Glutamatergic neuron (in vitro differentiated cells): ENCODE measurements around the gene APIP. TPM values are rescaled to one million over a fixed set of nuclear protein-coding genes. Genes with fewer than 3 reads are reported as not detected.

ENCODE experiments used
- DNase-seq: peaks from one replicate; pipeline ENCODE4 v3.0.0; 2022
- H3K27ac Mint-ChIP-seq: one replicate; pipeline ENCODE4 v1.8.0; 2020; ENCODE audit warnings: mild to moderate bottlenecking, mixed read lengths, inconsistent platforms; ENCODE audit not compliant: unreplicated experiment
- H3K27me3 Mint-ChIP-seq: one replicate; pipeline ENCODE4 v1.8.0; 2020; ENCODE audit warnings: mild to moderate bottlenecking, moderate library complexity, mixed read lengths, inconsistent platforms; ENCODE audit not compliant: unreplicated experiment
- H3K36me3 Mint-ChIP-seq: one replicate; pipeline ENCODE4 v1.8.0; 2020; ENCODE audit warnings: mild to moderate bottlenecking, mixed read lengths, inconsistent platforms; ENCODE audit not compliant: unreplicated experiment
- H3K4me1 Mint-ChIP-seq: one replicate; pipeline ENCODE4 v1.8.0; 2020; ENCODE audit warnings: mild to moderate bottlenecking, low read depth, mixed read lengths, inconsistent platforms; ENCODE audit not compliant: unreplicated experiment
- H3K4me3 Mint-ChIP-seq: one replicate; pipeline ENCODE4 v1.8.0; 2020; ENCODE audit warnings: mild to moderate bottlenecking, mixed read lengths, inconsistent platforms; ENCODE audit not compliant: unreplicated experiment
- H3K9me3 Mint-ChIP-seq: one replicate; pipeline ENCODE4 v1.8.0; 2020; ENCODE audit warnings: mild to moderate bottlenecking, moderate library complexity, mixed read lengths, inconsistent platforms; ENCODE audit not compliant: unreplicated experiment
- CTCF ChIP-seq: fragments of 200-600 bp; sonication (generic); IDR thresholded peaks from one replicate; pipeline ENCODE4 v1.5.0; 2021; ENCODE audit not compliant: partially characterized antibody, unreplicated experiment
- total RNA-seq: library from RNA; stranded (reverse); fragmentation: NEBNext Ultra II Directional; extraction: Animal tissue kit (Norgen Biotek cat#: 25700); gene quantifications from one replicate; pipeline ENCODE4 v1.2.1, GENCODE V29; 2021; ENCODE audit not compliant: unreplicated experiment

APIP gene
- total RNA-seq, 1 donor from 2014 or later, result 20.9 TPM

GRCh38 chr11:34860034-34860433 is 56.1 kb downstream of the APIP start:
- DNase-seq, result no peak
- no peak overlapping the region for H3K27ac Mint-ChIP-seq
- no peaks in the 10 kb centered on the region for H3K9me3 Mint-ChIP-seq
- no peak overlapping the region for H3K4me3 Mint-ChIP-seq
- TF ChIP-seq CTCF, result no peak
- no peaks in the 10 kb centered on the region for H3K27me3 Mint-ChIP-seq
- H3K4me1 Mint-ChIP-seq, result no peaks in the 10 kb centered on the region
- H3K36me3 Mint-ChIP-seq, result no peaks in the 10 kb centered on the region

- no peak for TF ChIP-seq CTCF
- Mint-ChIP-seq H3K4me1 (no peaks in the 10 kb centered on the region), H3K36me3 (no peaks in the 10 kb centered on the region), H3K9me3 (no peaks in the 10 kb centered on the region), H3K4me3 (no peak overlapping the region), H3K27me3 (no peaks in the 10 kb centered on the region), H3K27ac (no peak overlapping the region)
- DNase-seq, result no peak
Observed at GRCh38 chr11:34859496-34859895, 56.7 kb downstream of the APIP start.

GRCh38 chr11:34857463-34857862 is 58.7 kb downstream of the APIP start:
- Mint-ChIP-seq H3K4me1 (no peaks in the 10 kb centered on the region), H3K36me3 (no peaks in the 10 kb centered on the region), H3K27ac (no peak overlapping the region)

GRCh38 chr11:34856251-34856650 is 59.9 kb downstream of the APIP start:
- H3K36me3 Mint-ChIP-seq, result peaks cover 7% of the 10 kb centered on the region
- no peaks in the 10 kb centered on the region for H3K9me3 Mint-ChIP-seq
- no peaks in the 10 kb centered on the region for H3K27me3 Mint-ChIP-seq
- H3K4me1 Mint-ChIP-seq, result no peaks in the 10 kb centered on the region
- H3K27ac Mint-ChIP-seq, result no peak overlapping the region
- no peak overlapping the region for H3K4me3 Mint-ChIP-seq
- DNase-seq, result no peak
- TF ChIP-seq CTCF, result no peak

More at GRCh38 chr11:34857463-34857862, 58.7 kb downstream of the APIP start:
- Mint-ChIP-seq H3K9me3 (no peaks in the 10 kb centered on the region), H3K4me3 (no peak overlapping the region), H3K27me3 (no peaks in the 10 kb centered on the region)
- TF ChIP-seq CTCF, result no peak
- DNase-seq, result no peak

GRCh38 chr11:34855754-34856095 is 60.5 kb downstream of the APIP start:
- H3K27me3 Mint-ChIP-seq, result no peaks in the 10 kb centered on the region
- no peak for DNase-seq
- TF ChIP-seq CTCF, result no peak
- no peaks in the 10 kb centered on the region for H3K4me1 Mint-ChIP-seq
- H3K9me3 Mint-ChIP-seq, result no peaks in the 10 kb centered on the region
- no peak overlapping the region for H3K4me3 Mint-ChIP-seq
- peaks cover 7% of the 10 kb centered on the region for H3K36me3 Mint-ChIP-seq
- no peak overlapping the region for H3K27ac Mint-ChIP-seq
